GM18502 (cell line): Measurements from ENCODE around the gene PRRT1.
A peak's percentile ranks its signal among the peaks of the same experiment; 100 is the strongest.
"Not testable (repeated sequence)": the region's sequence is repeated elsewhere in the genome, so short reads cannot be mapped to it uniquely, and the experiment has no call there.

Experiments
- ATAC-seq: cut with Tn5 transposase; IDR thresholded peaks from one replicate; pipeline ENCODE4 v1.9.1; 2021; ENCODE audit warnings: mild to moderate bottlenecking; ENCODE audit not compliant: unreplicated experiment, poor library complexity

PRRT1 gene

DNA sequence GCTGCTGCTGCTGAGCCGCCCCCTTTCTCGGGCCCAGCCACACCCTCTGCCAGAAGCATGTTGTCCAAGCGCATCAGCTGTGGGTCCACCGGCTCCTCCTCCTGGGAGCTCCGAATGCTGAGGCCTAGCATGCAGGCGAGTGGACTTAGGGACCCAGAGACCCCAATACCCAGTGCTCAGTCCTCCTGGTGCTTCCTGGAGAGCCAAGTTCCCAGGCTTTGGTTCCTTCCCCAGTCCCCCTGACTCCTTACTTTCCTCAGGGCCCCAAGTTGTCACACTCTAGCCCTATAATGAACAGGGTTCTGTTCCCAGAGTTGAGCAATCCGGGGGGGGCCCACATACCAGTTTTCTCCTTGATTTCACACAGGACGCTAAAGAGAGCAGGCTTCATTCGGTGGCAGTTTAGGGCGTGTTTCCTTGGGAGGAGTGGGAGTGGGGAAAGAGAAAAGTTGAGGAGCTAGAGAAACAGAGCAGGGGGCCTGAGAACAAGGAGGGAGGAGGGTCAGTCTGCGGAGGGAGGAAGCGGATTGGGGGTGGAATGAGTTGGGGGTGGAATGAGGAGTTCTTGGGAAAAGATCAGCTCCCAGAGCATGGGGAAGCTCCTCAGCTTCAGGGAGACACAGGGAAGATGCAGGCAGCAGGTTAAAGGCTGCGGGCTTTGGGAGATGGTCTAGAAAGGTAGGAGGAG lies 36.8 kb upstream of the PRRT1 start:
- no peak for ATAC-seq

DNA sequence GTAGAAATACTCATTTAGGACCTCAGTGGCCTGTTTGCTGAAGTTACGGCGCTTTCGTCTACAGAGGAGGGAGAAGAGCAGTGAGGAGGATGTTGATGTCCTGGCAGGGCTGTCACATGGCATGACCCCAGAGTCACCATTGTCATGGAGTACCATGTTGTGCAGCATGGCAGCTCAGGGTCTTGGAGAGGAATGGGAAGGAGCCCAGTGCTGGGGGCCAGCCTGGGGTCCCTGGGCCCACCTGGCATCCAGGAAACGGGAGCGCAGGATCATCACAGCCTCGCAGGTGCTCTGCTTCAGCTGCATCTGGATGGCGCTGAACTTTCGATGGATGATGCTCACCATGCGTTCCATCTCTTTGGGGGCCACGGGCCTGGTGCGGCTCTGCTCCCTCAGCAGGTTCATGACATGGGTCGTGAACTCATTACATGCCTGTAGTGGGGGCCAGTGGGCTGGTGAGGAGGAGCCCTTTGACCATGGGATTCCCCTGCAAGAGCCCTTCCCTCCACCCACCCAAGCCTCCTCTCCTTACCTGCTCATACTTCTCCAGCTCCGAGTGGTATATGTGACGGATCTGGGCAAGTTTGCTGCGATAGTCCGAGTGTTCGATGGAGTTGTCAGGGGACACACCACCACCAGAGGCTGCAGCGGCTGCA lies 36.1 kb upstream of the PRRT1 start:
- not testable (repeated sequence) for ATAC-seq

DNA sequence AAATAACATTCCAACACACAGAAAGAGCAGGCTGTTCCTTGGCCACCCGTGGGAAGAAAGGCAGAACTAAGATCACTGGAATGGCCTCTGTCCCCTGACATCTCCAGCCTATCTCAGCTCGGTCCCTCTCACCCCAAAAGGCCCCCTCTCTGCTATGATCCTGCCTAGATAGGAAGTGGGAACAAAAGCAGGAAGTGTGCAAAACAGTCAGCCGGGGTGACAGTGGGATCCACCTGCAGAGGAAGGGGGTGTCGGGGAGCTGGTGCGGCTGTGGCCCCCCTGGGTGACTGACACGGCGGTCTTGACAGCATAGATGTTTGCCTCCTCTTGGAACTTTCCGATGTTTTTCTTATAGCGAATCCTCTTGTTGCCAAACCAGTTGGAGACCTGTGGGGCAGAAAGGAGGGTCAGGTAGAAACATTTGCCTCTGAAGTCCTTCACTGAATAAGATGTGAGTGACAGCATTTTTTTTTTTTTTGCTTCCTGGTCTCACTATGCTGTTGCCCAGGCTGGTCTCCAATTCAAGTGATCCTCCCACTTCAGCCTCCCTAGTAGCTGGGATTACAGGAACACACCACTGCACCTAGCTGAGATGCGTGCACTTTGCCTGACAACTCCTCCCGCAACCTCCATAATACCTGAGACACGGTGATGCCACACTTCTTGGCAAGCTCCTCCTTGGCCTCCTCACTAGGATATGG lies 35.4 kb upstream of the PRRT1 start:
- no peak for ATAC-seq

DNA sequence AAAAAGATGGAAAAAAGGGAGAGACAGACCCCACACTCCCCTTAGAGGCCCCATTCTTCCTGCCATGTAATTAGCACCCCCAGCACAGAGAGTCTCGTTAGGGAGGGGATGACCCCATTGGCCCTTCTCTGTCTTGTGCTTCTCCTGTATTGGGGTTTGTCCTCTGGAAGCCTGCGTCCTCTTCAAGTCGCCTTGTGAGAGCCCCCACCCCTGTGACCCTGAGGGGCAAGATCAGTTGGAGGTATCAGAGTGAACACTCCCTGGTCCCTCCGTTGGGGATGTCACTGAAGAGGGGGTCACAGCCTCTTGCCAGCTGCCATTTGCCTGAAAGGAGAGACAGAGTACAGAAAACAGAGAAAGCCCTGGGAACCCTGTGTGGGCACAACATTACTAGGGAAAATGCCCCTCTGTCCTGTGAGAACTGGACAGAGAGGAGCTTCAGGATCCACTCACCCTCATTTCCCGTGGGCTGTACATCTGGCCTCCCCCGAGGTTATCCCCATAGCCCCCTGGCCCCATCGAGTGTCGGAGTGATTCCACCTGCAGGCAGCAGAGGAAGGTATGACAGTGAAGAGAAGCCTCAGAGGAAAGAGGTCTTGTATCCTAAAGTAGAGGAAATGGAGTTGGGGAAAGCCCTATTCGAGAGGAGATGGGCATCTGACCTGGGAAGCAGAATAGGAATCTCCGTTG lies 34.6 kb upstream of the PRRT1 start:
- ATAC-seq, result not testable (repeated sequence)

DNA sequence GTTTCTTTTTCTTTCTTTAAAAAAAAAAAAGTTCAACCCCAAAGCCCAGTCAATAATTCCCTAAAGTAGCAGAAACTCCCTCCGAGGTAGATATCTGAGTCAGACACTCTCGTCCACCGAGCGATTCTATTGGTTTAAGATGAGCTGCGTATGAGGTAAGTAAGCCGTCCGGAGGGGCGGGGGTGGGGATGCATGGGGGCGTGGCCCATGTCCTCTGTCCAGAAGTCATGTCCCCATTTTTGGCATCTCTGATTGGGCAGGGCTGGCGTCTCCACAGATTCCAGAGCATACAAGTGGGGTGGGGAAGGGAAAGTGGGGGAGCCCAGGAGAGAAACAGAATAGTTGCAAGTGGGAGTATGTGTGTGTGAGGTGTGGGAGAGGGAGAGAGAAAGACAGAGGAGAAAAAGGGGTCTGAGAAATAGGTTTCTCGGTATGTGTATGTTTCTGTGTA lies 34.0 kb upstream of the PRRT1 start:
- ATAC-seq, result not testable (repeated sequence)

DNA sequence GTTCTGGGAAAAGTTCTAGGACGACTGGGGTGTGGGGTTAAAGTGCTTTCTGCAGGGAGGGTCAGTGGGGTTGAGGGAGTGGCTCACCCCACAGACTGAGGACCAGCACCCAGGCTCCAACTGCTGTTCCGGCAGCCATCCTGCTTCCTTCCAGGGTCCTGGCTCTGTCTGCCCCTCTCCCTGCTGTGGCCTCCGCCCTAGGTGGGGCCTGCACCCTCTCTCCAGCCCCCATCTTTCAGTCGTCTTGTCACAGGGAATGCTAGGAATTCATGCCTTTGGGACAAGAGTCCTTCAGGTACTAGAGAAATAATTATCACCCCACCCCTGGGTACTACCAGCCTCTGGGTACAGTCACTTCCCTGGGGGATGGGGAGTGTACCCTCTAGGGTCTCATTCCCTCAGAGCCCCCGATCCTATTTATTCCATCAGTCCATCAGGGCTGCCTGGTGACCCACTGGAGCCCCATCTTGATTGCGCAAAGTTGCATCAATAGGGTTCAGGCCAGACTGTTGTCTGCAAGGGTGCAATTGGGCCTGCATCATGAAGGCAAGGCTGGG lies 32.4 kb upstream of the PRRT1 start, which contains the start of gene AGER:
TSS of gene AGER (minus strand) at position 170 of the 557 bp plus-strand sequence. CDS start at position 139, 31 bp downstream.
- ATAC-seq, result no peak

DNA sequence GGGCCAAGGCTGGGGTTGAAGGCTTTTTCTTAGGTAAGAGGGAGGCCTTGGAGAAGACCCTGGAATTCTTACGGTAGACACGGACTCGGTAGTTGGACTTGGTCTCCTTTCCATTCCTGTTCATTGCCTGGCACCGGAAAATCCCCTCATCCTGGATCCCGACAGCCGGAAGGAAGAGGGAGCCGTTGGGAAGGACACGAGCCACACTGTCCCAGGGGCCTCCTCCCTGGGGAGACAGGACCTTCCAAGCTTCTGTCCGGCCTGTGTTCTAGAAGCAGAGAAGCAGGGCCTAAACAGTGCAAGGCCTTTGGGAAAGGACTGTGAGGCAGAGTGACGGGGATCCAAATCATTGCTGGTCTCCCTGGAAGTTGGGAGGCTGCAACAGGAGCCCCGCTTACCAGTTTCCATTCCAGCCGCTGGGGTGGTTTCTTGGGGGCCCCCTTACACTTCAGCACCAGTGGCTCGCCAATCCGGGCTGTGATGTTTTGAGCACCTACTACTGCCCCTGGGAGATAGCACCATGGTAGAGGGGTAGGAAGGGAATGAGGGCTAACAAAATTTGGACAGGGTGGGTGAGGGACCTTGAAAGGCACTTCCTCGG lies 31.8 kb upstream of the PRRT1 start:
- no peak for ATAC-seq

DNA sequence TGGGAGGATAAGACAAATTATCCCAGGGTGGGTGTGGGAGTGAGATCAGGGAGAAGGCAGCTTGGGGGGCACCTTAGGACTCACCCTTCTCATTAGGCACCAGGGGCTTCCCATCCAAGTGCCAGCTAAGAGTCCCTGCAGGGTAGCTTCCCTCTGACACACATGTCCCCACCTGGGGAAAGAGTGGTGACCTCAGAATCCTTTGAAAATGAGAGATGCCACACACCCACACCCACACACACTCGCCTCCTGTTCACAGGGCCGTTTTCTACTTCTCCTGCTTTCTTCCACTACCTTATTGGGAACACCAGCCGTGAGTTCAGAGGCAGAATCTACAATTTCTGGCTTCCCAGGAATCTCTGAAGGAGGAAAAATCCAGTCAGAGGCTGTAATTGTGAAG lies 31.3 kb upstream of the PRRT1 start:
- no peak for ATAC-seq

DNA sequence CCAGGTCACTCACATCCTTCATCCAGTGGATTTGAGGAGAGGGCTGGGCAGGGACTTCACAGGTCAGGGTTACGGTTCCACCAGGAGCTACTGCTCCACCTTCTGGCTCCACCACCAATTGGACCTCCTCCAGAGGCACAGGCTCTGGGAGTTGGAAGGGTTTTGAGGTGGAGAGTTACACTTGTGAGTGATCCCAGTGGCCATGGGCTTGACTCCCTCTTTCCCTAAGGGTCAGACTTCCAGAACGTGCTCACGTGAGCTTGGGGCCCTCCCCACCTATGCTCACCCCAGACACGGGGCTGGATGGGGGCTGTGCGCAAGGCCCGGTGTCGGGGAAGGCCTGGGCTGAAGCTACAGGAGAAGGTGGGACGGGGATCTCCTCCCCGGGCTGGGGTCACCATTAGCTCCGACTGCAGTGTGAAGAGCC lies 30.8 kb upstream of the PRRT1 start:
- ATAC-seq, result no peak

DNA sequence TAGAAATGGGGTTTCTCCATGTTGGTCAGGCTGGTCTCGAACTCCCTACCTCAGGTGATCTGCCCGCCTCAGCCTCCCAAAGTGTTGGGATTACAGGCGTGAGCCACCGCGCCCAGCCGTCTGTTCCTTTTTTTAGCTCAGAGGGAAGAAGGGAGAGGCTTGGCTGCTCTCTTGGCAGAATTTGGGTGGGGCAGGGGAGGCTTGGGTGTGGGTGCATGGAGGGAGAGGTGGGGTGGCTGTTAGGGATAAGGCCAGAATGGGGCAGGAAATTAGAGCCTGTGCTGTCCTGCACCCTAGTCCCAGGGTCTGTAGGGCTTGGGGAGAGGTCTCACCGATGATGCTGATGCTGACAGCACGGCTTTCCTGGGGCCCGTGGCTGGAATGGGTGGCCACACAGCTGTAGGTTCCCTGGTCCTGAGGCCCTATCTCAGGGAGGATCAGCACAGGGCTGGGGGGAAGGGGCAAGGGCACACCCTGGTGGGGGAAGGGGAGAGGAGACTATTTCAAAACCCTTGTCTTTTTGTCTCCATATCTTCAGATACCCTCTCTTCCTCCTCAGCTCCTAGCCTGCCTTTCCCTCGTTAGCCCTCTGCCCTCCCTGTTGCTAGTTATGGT lies 30.3 kb upstream of the PRRT1 start:
- no peak for ATAC-seq

DNA sequence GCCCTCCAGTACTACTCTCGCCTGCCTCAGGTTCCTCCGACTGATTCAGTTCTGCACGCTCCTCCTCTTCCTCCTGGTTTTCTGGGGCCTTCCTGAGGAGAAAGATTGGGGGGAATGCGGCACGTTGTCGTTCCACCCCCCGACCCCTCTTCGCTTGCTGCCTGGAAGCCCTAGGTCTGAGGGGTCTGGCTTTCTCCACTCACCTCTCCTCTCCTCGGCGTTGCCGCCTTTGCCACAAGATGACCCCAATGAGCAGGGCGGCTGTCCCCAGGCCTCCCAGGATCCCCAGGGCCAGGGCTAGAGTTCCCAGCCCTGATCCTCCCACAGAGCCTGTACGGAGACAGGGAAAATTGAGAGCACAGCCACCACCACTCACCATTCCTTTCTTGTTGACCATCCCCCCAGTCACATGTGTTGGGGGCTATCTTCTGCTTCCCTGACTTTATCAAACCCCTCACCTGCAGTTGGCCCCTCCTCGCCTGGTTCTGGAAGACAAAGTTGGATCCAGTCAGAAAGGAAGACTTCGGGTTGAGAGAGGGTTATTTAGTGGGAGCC lies 29.5 kb upstream of the PRRT1 start:
- no peak for ATAC-seq

DNA sequence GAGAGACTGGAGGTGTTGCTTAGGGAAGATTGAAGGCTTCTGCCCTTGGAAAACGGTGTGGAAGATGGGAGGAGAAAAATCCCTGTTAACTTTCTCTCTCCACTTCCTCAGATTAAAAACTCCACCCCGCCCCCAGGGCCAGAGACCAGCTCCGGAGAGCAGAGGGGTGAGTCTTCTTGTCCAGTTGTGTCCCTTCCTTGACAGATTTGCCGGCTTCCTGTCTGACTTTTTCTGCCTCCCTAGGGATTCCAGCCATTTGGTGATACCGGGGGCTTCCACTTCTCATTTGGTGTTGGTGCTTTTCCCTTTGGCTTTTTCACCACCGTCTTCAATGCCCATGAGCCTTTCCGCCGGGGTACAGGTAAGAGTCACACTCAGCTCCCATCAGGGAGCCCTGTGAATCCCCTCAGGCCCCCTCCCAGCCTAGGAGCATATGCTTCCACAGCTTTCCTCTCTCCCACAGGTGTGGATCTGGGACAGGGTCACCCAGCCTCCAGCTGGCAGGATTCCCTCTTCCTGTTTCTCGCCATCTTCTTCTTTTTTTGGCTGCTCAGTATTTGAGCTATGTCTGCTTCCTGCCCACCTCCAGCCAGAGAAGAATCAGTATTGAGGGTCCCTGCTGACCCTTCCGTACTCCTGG lies 28.1 kb upstream of the PRRT1 start:
- no peak for ATAC-seq

DNA sequence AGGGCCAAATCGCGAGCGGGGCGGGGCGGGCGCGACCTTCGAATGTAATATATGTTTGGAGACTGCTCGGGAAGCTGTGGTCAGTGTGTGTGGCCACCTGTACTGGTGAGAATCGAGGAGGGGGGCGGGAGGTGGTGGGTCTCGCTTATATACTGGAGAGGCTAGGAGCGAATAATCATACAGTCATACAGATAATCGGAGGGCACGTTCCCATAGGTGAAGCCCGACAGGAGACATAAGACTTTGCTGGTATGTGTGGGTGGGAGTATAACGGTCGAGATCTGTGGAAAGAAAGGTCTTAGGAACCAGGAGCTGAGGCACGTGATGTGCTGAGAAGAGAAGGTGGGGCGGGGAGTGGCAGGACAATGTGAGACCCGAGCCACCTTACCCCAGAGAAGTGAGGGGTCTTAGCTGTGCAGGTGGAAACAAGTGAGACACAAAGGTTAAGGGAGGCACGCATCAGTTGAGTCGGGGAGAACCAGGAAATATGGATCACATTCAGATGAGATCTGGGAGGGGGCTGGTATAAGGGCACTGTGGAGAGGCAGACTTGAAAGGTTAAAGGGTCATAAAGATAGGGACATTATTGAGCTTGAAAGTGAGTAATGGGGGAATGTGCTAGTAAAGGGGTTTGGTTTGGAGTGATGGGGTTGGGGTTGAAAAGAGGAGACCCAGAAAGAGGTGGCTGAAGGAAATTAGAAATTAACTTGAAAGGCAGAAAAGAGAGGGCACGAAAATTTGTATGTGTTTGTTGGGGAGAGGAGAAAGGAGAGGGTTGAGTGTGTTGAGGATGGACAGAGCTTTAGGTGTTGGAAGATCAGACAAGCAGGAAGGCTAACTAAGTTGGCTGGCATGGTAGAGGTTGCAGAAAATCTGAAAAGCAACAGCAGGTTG lies 27.1 kb upstream of the PRRT1 start:
- ATAC-seq, result no peak

DNA sequence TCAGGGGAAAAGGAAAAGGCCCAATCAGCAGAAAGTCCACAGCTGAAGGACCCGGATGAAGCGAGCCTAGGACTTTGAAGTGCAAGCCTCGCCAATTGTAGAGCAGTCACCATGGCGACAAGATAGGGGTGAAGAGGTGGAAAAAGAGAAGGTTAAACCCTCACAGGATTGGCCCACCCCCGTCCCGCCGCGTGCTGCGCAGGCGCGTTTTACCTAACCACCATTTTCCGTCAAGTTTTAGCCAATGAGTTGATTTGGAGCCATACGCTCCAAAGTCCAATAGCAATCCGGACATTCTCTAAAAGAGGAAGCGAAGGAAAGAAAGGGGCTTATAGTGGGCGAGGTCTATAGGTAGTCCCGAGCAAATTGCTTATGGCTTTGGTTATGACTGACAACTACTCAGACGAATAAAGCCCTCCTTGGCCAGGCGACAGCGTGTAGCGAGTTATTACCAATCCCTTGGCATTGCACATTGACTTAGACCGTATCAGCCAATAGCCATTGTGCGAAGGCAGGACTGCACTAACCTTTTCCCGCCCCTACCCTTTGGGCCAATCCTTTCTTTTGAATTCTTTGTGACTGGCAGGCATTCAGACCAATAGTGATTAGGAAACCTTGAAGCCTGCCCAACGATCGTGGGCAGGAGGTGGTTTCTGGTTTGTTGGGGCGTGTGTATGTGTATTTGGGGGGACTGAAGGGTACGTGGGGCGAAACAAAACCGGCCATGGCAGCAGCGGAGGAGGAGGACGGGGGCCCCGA lies 26.2 kb upstream of the PRRT1 start, which contains the start of gene RNF5:
TSS of gene RNF5 (plus strand) at position 618 of the 759 bp plus-strand sequence. CDS start at position 725, 107 bp downstream.
- peak; percentile 73 for ATAC-seq

DNA sequence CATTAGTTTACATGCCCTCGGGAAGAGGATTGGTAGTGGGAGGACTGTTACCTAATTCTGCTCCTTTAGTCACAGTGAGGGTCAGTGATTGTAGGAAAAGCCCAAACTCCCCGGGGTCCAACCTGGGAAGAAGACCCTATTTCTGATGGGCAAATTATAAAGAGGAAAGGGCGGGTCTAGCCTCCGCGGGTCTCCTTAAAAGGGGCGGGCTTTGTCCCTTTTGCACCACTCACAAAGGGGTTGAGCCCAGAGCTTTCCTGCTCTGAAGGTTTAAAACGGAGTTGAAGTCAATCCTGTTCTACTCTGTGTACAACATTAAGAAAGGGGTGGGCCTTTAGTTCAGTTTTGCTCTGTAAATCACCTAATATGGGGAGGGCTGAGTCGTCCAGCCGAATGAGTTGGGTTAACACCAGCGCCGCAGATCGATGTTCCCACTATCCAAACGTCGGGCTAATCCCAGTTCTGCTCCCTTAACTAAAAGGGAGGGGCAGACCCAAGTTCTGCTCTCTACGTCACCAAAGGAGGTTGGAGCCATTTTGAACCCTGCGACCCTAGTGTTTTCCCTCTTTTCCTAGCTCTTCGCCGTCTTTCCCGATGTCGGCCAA lies 25.5 kb upstream of the PRRT1 start:
- peak; percentile 3 for ATAC-seq

DNA sequence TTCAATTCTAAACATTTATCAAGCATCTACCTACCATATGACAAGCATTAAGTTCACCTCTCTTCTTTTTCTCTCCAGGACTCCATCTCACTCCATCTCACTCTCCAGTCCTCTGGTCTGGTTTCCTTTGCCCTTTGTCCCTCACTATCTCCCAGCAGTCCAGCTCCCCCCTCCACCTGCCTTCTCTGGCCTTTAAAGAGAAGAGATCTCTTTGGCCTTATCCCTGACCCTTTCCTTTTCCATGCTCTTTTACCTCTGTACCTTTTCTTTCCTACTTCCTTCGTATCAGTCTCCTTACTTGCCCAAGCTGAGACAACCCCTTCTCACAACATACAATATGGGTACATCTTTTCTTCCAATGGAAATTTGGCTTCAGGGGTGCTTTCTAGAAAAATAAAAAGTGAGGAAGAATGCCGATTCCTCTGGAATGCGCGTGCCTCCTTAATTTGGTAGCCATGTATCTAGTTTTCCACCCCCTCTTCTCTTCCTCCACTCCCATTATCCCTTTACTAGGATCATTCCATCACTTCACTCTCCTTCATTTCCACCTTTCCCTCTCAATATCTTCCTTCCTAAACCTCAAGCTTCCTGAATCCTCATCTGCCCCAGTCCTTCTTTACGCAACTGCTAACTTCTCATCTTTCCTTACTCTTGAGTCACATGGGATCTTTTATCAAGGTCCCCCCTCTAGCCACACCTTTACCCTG lies 24.9 kb upstream of the PRRT1 start:
- no peak for ATAC-seq
